ENCODE measurements around the gene HPCAL1. TPM values are rescaled to one million over a fixed set of nuclear protein-coding genes. Genes with fewer than 3 reads are reported as not detected.

The HPCAL1 gene
- polyA plus RNA-seq, 1 donor from 2014 or later = 63.4 TPM

- H4K20me1 ChIP-seq (ENCODE audit: insufficient read depth) = no peaks in the 10 kb centered on the region
- TF ChIP-seq REST (IDR thresholded peaks at IDR 0.05; ENCODE audit: borderline replicate concordance) = no peak
- H2AFZ ChIP-seq (ENCODE audit: low read depth, low read length) = no peak overlapping the region
- H3K4me3 ChIP-seq (ENCODE audit: low read length) = no peak overlapping the region
- H3K36me3 ChIP-seq (ENCODE audit: insufficient read depth, low read length) = no peaks in the 10 kb centered on the region
- H3F3A ChIP-seq (ENCODE audit: insufficient read depth, low read length, poor library complexity, severe bottlenecking) = no peaks in the 10 kb centered on the region
- H3K79me2 ChIP-seq (replicated peaks; ENCODE audit: insufficient read depth, low read length) = no peaks in the 10 kb centered on the region
- no peaks in the 10 kb centered on the region for H3K9me2 ChIP-seq (ENCODE audit: insufficient read depth, low read length)
- no peaks in the 10 kb centered on the region for H3K9me3 ChIP-seq (ENCODE audit: low read length)
- H3K4me2 ChIP-seq (ENCODE audit: low read length) = no peak overlapping the region
- no peak overlapping the region for H3K9ac ChIP-seq (ENCODE audit: low read length)
- H3K27ac ChIP-seq (ENCODE audit: low read length) = no peak overlapping the region
- H3K27me3 ChIP-seq (ENCODE audit: insufficient read depth, low read depth, low read length) = no peaks in the 10 kb centered on the region
Observed at GRCh38 chr2:10352361-10352760, 49.7 kb downstream of the HPCAL1 start.

DNA sequence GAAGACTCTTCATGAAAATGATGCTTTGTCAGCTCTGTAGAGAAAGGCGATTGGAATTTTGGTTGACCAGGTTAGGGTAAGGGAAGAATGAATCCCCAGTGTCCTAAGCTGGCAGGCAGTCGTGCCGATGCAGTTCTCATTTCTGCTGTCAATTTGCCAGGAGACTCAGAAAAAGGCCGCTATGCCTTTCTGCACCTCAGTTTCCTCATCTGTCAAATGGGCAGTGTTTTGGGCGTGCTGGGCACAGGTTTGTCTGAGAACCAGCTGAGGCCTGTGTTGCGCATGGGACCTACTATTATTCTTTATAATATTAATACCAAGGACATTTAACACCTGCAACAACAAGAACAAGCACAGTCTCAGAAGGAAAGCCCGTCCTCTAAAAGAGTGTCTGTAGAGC lies 50.3 kb downstream of the HPCAL1 start:
- Histone ChIP-seq H3K9ac (ENCODE audit: low read length) (no peak overlapping the region), H3K27me3 (ENCODE audit: insufficient read depth, low read depth, low read length) (no peaks in the 10 kb centered on the region), H3K9me2 (ENCODE audit: insufficient read depth, low read length) (no peaks in the 10 kb centered on the region), H2AFZ (ENCODE audit: low read depth, low read length) (no peak overlapping the region), H3K36me3 (ENCODE audit: insufficient read depth, low read length) (no peaks in the 10 kb centered on the region), H3K4me3 (ENCODE audit: low read length) (no peak overlapping the region), H4K20me1 (ENCODE audit: insufficient read depth) (no peaks in the 10 kb centered on the region), H3K9me3 (ENCODE audit: low read length) (no peaks in the 10 kb centered on the region), H3K4me2 (ENCODE audit: low read length) (no peak overlapping the region), H3F3A (ENCODE audit: insufficient read depth, low read length, poor library complexity, severe bottlenecking) (no peaks in the 10 kb centered on the region), H3K79me2 (replicated peaks; ENCODE audit: insufficient read depth, low read length) (no peaks in the 10 kb centered on the region), H3K27ac (ENCODE audit: low read length) (no peak overlapping the region)
- no peak for TF ChIP-seq REST (IDR thresholded peaks at IDR 0.05; ENCODE audit: borderline replicate concordance)

DNA sequence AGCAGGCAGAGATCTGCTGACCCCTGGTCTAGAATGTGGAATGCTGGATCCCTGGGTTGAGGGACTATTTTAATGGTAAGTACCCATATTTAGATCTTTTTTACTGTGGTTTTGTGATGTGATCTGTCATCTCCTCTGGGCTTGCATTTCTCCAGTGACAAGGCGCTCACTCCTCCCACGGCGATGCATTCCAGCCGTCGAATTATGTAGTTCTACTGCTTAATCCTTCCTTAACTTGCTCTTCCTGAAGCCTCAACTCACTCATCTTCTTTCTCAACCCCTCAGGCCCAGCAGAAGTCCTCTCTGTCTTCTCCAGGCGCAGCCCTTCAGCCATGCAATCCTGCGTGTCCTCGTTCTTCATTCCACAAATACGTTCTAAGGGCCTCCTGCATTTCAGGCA lies 51.2 kb downstream of the HPCAL1 start:
- Histone ChIP-seq H3K36me3 (ENCODE audit: insufficient read depth, low read length) (no peaks in the 10 kb centered on the region), H3K9me2 (ENCODE audit: insufficient read depth, low read length) (no peaks in the 10 kb centered on the region), H3K9me3 (ENCODE audit: low read length) (no peaks in the 10 kb centered on the region), H3K27me3 (ENCODE audit: insufficient read depth, low read depth, low read length) (no peaks in the 10 kb centered on the region), H3F3A (ENCODE audit: insufficient read depth, low read length, poor library complexity, severe bottlenecking) (no peaks in the 10 kb centered on the region), H3K4me2 (ENCODE audit: low read length) (no peak overlapping the region), H2AFZ (ENCODE audit: low read depth, low read length) (no peak overlapping the region), H3K4me3 (ENCODE audit: low read length) (no peak overlapping the region), H3K27ac (ENCODE audit: low read length) (no peak overlapping the region), H4K20me1 (ENCODE audit: insufficient read depth) (no peaks in the 10 kb centered on the region), H3K79me2 (replicated peaks; ENCODE audit: insufficient read depth, low read length) (no peaks in the 10 kb centered on the region), H3K9ac (ENCODE audit: low read length) (no peak overlapping the region)
- TF ChIP-seq SMC3 (conservative IDR thresholded peaks at IDR 0.05; ENCODE audit: poor library complexity) (no peak), MXI1 (conservative IDR thresholded peaks at IDR 0.05; ENCODE audit: poor library complexity, severe bottlenecking) (no peak), TAF1 (IDR thresholded peaks at IDR 0.05; ENCODE audit: low read depth) (no peak), RAD21 (conservative IDR thresholded peaks at IDR 0.05) (no peak), EP300 (conservative IDR thresholded peaks at IDR 0.05; ENCODE audit: poor library complexity, severe bottlenecking) (no peak), POLR2AphosphoS5 (IDR thresholded peaks at IDR 0.05) (no peak), EZH2 (IDR thresholded peaks at IDR 0.05; ENCODE audit: borderline replicate concordance, insufficient read depth, low read length, poor library complexity, severe bottlenecking) (no peak), REST (IDR thresholded peaks at IDR 0.05; ENCODE audit: borderline replicate concordance) (no peak)
- TF ChIP-seq, protein P1, sequence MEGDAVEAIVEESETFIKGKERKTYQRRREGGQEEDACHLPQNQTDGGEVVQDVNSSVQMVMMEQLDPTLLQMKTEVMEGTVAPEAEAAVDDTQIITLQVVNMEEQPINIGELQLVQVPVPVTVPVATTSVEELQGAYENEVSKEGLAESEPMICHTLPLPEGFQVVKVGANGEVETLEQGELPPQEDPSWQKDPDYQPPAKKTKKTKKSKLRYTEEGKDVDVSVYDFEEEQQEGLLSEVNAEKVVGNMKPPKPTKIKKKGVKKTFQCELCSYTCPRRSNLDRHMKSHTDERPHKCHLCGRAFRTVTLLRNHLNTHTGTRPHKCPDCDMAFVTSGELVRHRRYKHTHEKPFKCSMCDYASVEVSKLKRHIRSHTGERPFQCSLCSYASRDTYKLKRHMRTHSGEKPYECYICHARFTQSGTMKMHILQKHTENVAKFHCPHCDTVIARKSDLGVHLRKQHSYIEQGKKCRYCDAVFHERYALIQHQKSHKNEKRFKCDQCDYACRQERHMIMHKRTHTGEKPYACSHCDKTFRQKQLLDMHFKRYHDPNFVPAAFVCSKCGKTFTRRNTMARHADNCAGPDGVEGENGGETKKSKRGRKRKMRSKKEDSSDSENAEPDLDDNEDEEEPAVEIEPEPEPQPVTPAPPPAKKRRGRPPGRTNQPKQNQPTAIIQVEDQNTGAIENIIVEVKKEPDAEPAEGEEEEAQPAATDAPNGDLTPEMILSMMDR (IDR thresholded peaks at IDR 0.05; ENCODE audit: poor library complexity, severe bottlenecking) = no peak
